Suppressor macrophage treated with lipopolysaccharide for 1 hour (primary cell): ENCODE data around the gene REC8.
"Not testable (repeated sequence)": the region's sequence is repeated elsewhere in the genome, so short reads cannot be mapped to it uniquely, and the experiment has no call there.

Source experiments
- DNase-seq, 3 donors: peaks; one replicate each; pipeline ENCODE4 v3.0.0-alpha.2; 2020 to 2022

REC8 gene

DNA sequence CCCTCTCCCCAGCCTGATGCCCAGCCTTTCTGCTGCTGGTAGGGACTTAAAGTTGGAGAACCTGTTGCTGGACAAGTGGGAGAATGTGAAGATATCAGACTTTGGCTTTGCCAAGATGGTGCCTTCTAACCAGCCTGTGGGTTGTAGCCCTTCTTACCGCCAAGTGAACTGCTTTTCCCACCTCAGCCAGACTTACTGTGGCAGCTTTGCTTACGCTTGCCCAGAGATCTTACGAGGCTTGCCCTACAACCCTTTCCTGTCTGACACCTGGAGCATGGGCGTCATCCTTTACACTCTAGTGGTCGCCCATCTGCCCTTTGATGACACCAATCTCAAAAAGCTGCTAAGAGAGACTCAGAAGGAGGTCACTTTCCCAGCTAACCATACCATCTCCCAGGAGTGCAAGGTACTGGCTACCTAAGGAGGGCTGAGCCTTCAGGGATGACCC, 35.2 kb downstream of the REC8 start:
- DNase-seq, result no peak

- DNase-seq, result no peak
Measured at GRCh38 chr14:24207625-24208024, 35.7 kb downstream of the REC8 start.

DNA sequence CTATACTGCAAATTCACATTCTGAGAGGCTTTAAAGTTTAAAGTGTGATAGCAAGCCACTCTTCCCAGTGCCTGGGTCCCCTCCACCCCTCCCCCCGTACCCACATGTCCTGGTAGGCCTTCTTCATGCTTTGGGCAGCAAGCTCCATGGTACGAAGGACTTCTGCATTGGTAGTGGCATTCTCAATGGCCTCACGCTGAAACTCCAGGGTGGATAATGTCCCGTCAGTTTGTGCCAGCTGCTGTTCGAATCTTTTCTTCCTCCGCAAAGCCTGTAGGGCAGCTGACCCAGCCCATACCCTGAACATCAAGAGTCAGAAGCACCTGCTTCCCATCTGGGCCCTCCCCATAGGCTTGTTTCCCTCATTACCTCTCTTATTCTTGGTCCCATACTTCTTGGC, 39.4 kb downstream of the REC8 start:
- no peak for DNase-seq

DNA sequence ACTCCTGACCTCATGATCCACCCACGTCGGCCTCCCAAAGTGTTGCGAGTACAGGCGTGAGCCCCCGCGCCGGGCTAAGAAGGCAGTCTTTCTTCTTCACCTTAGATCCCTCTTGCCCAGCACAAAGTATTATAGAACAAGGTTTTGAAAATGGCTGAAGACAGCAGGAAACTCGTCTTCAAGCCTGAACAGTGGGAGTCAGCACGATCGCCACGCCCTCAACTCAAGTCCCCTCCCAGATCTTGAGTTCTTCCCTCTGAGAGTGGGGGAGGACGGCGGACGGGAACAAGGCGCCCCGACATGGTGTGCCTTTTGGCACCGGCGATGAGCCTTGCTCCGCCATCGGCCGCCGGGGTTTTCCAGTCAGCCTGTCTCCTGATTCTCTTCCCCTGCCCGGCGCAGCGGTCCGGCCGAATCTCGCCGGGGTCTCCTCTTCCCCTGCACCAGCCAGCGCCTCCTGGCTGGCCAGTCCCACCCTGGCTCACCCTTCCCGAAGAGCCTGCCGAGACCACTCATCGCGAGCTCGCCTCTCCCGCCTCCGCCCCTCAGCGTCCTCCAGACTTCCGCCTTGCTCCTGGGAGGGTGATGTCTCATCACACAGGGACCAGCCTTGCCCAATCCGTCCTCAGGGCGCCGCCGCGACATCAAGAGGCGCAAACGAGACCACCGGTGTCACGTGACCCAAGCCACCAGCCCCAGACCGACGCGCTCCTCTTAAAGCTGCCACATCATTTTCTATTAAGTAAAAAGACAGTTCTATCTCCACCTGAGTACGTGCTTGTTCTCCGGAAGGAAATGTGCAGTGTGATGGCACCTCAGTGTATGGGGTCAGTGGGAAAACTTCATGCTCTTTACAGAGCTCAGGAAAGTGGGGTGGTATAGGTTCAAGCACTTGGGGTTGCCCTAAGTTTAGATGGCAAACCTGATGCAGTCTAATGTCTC, 41.3 kb downstream of the REC8 start, which contains the start of gene CHMP4A:
Gene CHMP4A (minus strand): TSS at position 565 of the 942 bp plus-strand sequence. CDS start 49 bp downstream, at position 516.
- peak; percentile 98 to 99 (median 99) for DNase-seq

- DNase-seq, result no peak
Measured at GRCh38 chr14:24213866-24214662, 42.2 kb downstream of the REC8 start.

GRCh38 chr14:24215495-24216344, 43.8 kb downstream of the REC8 start, which contains the start of gene MDP1:
Gene MDP1, minus strand, starts transcription at chr14:24216066. Its CDS starts 111 bp downstream, at chr14:24215955.
- DNase-seq, result peak; percentile 93

DNA sequence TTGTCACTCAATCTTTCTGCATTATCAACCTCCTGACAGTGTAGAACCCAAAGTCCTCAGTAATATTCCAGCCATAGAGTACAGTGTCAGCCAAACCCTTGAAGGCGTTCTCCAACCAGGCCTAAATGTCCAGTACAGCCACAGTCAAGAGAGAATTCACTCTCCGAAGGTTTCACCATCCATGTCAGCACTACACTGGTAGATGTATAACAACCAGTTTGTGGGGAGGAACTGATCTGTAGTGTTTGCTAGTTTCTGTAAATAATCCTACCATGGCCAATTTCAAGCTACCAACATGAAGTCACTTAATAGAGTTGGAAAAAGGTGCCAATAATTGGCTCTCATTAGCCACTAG, 44.4 kb downstream of the REC8 start:
- DNase-seq, result no peak

DNA sequence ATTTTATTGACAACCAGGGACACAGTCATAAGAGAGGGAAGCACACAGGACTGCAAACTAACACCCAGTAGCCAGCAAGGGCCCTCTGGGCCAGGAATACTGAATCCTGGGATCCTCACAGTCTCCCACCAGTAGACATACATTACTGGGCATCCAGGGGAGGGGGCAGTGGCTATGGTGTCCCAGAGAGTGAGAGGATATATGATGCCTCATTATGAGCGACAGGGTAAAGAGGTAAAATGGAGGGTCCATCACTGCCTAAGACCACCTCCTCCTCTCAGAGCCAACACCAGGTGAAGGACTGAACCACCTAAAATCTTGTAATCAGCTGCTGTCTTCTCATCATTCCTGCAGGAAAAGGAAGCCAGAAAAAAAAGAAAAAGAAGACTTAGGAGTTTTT, 45.0 kb downstream of the REC8 start:
- not testable (repeated sequence) for DNase-seq

DNA sequence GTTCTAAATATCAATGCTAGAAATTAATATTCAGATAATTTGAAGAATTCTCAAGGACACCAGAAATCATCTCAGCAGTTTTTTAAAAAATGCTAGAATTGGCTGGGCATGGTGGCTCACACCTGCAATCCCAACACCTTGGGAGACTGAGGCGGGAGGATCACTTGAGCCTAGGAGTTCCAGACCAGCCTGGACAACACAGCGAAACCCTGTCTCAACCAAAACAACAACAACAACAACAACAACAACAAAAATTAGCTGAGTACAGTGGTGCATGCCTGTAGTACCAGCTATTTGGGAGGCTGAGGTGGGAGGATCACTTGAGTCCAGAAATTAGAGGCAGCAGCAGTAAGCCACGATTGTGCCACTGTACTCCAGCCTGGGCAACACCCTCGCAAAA, 47.2 kb downstream of the REC8 start:
- no peak for DNase-seq

DNA sequence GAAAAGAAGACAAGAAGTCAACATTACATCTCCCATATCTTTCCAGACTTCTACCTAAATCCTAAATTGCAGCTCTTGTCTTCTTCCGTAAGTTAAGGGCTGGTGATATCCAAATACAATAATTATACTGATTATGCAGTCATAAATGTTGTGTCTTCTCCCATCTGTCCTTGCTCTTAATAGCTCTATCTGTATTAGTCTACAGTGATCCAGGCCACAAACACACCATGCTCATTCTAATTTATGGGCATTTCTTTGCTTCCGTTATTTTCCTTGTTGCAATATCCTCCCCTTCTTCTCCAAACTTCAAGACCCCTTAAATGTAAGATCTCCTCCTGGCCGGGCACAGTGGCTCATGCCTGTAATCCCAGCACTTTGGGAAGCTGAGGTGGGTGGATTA, 47.6 kb downstream of the REC8 start:
- DNase-seq, result no peak

GRCh38 chr14:24222987-24223386, 51.1 kb downstream of the REC8 start:
- not testable (repeated sequence) for DNase-seq

- DNase-seq, result no peak
Measured at GRCh38 chr14:24224618-24225071, 52.8 kb downstream of the REC8 start.

- DNase-seq, result no peak
Measured at GRCh38 chr14:24226473-24226872, 54.6 kb downstream of the REC8 start.

DNA sequence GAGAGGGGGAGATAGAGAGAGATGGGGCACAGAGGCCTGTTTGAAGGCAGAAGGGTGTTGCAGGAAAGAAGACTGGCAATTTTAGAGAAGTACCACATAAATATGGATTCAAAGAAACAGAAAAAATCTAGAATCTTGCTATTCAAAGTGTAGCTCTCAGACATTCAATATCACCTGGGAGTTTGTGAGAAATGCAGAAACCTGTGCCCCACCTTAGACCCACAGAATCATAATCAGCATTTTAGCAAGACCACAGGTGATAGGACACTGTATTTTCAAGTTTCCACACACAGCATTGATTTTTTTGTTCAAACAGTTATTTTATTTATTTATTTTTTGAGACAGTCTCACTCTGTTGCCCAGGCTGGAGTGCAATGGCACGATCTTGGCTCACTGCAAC, 57.0 kb downstream of the REC8 start:
- no peak for DNase-seq
